HG03060 (cell line): ENCODE results near the gene DNAH17.

Experiments used
- ATAC-seq: cut with Tn5 transposase; IDR thresholded peaks from one replicate; pipeline ENCODE4 v1.9.1; 2021; ENCODE audit warnings: low read depth, moderate number of reproducible peaks; ENCODE audit not compliant: unreplicated experiment

The DNAH17 gene

DNA sequence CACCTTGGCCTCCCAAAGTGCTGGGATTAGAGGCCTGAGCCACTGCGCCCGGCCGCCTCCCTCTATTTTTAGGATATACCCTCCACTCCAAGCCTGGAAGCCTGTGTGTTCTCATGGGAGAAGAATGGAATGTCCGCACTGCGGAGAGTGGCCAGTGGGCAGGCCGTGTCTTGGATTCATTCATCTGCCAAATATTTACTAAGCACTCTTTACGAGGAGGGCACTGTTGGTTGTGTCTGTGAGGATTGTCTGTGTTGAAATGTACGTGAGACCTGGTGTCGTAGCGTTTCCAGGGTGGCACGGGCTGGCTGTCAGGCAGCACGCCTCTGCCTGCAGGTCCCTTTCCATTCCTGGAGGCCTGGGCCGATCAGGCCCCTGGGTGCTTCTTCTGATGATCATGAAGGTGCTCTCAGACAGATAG, 179.5 kb downstream of the DNAH17 start:
- ATAC-seq = no peak

DNA sequence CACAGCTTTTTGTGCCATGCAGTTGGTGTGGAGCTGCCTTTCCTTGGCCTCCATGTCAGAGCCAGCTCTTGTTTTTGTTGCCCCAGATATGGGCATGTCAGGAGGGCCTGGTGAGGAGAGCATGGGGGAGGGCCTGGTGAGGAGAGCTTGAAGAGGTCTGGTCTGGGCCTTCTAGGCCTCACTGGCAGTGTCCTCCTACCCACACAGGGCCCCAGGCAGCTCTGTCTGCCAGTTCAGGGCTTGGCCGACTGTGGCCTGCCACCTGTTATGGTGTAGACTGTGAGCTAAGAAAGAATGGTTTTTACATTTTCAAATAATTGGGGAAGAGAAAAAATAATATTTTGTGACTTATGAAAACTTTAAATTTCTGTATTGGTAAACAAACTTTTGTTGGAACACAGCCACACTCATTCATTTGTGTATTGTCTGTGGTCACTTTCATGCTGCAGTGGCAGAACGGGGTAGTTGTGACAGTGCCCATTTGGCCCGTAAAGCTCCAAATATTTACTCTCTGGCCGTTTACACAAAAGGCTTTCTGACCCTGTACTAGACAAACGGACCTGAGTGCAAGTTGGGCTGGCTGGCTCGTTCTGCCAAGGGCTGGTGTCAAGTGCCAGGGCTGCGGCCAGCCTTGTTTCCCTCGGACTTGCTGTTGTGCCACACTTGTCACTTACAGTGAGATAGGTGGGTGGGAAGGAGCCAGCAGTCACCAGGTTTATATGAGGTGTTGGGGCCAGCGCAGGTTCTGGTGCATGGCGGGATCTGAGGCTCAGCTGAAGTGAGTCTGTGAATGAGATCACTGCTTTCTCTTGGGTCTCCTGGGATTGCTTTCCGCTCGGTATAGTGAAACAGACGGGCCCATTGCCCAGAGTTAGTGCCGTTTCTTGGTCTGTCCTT, 180.5 kb downstream of the DNAH17 start:
- ATAC-seq = no peak

DNA sequence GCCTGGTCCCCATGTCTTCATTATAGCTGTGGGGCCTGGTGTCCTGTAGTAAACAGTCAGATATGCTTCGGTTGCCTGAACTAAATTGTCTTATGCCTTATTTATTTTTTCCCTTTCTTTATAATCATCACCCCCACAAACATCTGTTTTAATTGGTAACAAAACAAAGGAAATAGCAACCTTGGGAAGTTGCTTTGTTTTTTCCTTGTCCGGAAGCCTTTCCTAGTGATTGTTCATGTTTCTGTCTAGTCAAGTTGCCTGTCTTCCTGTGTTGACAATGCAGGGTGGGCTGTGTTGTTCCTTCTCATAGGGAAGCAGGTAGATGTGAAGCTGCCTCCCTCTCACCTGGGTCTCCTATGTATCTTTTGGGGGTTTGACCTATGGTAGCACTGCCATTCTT, 182.0 kb downstream of the DNAH17 start:
- no peak for ATAC-seq

DNA sequence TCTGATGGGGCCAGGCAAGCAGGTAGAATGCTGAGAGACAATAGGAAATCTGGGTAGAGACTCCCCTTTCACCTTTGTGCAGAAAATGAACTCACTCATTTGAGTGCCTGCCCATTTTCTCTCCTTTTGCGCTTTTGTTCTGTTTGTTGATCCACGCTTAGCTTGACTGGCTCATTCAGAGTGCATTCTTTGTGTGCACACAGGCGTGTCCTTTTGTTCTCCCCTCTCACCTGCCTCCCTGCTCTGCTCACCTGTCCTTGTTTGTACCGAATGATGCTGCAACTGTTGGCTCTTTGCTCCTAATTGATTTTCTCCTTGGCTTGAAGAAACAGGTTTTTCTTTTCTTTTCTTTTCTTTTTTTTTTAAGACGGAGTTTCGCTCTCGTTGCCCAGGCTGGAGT, 183.0 kb downstream of the DNAH17 start:
- no peak for ATAC-seq

DNA sequence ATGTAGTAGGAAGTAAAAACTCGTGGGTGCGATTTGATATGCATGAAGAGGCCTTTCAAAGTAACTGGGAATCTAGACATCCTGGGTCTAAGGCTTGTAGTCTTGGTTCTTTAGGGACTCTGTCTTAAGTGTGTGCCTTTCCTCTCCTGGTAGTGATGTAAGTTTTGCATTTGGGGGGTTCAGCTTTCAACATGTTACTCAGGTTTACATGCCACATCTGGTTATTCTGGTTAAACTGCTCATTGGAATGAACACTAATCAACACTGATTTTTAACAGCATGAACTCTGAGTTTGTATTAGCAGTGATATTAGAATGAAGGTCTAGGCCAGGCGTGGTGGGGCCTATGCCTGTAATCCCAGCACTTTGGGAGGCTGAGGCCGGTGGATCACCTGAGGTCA, 183.6 kb downstream of the DNAH17 start:
- ATAC-seq = no peak

DNA sequence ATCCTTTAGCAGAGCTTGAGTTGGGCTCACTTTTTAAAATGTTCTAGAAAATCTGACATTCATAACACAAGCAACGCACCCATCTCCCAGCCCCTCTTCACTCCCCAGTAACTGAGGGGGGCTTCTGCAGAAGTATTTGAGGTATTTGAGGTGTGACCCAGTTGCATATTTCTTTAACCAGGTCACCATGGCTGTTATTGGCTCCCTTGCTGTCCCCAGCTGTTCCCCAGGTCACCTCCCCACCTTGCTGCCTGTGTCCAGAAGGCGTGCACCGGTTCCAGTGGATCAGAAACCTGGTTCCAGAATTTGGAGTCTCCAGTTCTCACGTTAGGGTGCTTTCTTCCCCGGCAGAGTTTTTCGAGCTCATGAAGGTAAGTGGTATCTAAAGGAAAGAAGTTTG, 184.9 kb downstream of the DNAH17 start:
- no peak for ATAC-seq

DNA sequence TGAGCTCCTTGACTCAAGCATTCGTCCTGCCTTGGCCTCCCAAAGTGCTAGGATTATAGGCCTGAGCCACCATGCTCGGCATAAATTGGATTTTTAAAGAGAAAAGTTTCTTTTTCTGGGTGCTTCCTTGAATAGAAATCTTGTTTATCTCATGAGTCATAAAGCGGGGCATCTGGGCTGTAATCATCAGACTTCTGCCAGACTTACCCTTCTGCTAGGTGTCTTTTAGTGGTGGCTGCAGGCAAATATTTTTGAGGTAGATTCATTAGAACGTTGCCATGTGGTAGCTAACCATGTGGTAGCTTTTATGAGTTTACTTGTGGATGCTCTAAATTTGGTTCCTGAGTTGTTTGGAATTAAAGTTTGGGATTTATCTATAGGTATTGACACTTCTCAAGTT, 185.4 kb downstream of the DNAH17 start:
- no peak for ATAC-seq

DNA sequence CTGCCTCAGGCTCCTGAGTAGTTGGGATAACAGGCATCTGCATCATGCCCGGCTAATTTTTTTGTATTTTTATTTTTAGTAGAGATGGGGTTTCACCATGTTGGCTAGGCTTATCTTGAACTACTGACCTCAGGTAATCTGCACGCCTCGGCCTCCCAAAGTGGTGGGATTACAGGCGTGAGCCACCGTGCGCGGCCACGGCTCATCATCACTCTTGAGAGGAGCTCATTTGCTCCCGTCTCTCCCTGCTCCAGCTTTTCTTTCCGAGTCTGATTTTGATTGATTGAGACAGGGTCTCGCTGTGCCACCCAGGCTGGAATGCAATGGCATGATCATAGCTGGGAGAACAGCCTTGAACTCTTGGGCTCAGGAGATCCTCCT, 186.2 kb downstream of the DNAH17 start:
- ATAC-seq = no peak

DNA sequence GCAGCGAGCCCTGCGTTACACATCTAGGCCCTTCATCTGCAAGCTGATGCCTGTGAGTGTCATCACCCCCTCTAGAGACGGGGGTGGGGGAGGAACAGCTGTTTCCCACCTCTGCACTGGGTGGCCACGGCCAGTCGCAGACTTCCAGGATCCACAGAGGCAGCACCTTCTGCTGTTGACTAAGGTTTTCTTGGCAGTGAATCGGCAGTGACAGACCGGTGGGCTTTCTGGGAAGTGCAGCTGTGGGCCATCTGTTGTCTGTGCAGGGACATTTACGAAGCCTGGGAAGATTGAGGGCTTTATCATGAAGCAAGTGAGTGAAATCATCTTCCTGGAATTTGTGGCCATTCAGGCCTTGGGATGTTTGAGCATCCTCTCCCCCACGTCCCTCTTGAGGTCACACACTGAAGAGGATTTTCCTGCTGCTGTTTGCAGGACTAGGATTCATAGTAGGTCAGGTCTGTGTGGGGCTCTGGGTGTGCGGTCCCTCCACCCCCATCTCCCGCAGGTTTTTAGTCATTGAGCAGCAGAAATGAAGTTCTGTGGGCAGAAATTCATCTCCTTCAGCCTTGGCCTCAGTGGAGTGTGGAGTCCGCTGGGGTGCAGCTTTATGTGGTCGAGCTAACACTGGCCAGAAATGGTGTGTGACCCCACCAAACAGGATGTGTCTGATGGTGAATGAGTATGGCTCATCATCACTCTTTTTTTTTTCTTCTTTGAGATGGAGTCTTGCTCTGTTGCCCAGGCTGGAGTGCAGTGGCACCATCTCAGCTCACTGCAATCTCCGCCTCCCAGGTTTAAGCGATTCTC, 186.8 kb downstream of the DNAH17 start:
- ATAC-seq = no peak

DNA sequence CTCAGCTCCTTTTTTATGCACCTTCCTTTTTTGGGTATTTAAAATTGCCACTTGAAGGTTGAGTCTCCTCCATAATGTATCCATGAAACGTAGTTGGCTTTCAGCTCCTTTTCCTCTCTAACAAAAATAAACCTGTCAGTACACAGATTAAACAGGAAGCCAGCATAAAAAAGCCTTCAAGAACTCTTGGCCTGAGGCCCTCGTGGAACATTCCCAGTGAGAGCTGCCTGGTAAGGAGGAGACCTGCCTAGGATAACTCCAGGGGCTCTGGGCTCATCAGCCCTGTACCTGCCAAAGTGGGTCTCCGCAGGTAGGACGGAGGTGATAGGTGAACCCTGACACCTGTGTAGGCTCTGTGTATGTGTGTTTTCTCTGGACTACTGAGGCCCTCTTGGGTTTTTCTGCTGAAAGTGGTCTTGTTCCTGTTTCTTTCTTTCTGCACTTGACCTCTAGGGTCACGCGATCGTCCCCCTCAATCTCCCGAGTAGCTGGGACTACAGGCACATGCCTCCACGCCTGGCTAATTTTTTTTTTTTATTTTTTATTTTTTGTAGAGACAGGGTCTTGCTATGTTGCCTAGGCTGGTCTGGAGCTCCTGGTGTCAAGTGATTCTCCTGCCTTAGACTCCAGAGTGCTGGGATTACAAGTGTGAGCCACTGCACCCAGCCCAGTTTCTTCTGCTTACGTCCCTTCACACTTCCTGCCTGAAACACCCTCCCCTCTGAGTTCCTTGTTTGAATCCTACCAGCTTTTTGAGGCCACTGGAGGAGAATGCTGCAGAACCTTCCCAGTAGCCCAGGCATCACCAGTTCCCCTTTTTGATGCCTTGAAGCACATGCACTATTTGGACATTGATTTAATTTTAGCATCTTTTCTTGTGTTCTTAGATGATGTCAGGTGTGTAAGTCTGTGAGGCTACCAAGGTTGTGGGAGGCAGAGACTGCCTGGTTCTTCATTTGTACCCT, 188.9 kb downstream of the DNAH17 start:
- no peak for ATAC-seq

DNA sequence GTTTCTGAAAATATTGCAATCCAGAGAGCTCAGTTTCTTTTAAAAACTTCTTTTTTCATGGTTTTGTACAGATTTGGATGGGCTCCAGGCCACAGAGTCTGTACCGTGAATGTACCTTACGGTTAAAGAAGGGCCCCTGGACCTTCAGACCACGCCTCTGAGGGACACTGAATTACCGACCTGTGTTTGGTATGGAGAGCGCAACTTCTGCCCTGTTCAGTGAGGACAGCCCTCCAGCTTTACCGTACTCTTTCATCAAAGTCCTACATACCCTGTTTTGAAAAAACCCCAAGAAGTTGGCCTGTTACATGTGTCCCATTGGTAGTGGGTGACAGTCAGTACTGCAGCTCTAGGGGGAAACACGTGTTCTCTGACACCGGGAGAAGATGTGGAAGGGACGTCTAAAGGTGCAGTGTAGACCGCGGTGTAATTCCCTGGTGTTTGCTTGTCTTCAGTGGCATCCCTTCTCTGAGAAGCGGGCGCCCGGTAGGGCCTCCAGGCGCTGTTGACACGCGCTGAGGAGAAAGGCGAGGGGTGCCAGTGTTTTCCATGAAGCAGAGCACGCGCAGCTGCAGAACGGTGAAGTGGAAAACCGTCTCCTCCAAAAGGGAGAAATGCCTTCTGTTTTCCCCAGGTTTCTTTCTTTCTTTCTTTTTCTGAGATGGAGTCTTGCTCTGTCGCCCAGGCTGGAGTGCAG, 192.6 kb downstream of the DNAH17 start:
- no peak for ATAC-seq

DNA sequence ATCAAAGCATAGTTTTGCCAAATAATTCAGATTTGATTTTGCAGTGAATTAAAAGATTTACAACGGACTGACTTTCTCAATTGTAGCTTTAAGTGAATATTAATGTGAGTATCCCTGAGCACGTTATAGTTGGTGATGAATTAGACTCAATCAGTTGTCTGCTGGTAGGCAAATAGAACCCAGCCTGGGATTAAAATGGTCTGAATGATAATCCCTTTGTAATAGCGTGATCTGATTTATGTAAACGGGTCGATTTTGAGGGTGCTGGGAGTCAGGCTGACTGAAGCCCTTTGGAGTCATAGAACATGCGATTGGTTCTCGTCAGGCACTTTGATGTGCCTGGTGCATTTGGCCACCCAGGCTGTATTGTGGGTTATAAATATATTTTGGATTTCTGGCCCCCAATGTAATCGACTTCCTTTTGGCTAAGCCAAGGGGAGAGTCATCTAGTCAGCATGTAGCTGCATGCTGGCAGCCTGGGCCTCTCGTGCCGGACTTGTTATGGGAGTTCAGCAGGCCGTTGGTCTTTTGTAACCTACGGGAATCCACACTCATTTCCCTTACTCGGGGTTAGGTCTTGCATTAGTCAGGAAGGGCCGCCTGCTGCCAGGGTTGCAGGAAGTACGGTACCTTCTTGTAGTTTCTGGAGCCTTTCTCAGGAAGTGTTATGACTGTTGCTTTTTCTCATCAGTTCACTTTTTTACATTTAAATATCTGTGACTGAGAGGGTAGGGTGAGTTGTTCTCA, 193.3 kb downstream of the DNAH17 start:
- ATAC-seq = no peak

DNA sequence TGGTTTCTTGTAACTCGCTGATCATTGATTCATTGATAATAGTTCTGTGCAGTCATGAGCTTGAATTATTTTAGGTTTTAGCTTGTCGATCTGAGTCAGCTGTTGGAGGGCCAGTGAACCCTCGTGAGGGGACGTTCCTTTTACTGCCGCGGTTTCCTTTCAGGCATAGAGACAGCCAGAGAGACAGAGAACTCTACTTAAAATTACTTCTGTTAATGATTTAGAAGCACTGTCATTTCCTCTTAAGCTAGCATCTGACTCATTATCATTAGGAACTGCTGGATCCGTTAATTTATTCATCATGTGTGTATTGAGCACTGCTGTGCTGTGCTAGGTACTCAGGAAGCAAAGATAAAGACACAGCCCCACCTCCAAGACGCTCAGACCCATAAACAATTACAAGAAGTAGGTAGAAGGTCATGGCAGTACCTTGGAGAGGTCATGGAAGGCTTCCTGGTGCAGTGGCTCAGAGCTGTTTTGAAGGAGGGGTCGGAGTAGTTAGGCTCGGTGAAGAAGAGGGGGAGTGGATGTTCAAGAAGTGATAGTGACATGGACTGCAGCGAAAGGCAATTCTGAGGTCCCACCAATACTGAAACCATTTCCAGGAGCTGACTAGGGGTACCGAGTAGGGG, 195.5 kb downstream of the DNAH17 start:
- no peak for ATAC-seq

DNA sequence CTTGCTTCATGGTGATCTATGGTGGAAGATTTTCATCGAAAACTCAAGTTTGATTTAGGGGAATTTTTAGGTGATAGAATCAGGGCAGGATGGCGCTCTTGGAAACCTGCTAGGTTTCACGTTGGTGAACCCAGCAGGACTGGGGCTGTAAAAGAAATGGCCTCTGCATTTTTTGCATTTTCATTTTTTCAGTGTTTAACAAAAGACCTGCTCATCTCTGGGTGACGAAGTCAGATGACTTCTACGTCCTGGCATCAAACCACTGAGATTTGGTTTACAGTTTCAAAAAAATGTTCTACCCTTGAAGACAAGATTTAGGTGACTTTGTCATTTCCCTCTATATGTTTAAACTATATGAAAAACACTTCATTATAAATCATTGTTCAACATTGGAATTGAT, 196.8 kb downstream of the DNAH17 start:
- no peak for ATAC-seq

DNA sequence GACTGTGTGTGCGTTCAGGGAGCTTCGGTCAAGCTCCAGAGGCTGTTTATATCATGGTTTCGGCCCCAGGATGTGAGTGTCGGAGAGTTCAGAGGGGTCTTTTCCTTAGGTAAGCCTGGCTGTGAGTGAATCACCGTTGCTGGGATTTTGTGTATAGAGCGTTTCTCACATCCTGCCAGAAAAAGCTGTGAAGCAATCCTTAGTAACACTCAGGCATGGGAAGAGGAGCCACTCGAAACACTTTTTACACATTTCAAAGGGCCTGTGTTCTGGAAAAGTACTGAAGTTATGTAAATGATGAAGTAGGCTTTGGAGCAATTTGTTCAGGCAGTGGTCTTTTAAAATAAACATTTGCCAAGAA, 198.1 kb downstream of the DNAH17 start:
- ATAC-seq = no peak

DNA sequence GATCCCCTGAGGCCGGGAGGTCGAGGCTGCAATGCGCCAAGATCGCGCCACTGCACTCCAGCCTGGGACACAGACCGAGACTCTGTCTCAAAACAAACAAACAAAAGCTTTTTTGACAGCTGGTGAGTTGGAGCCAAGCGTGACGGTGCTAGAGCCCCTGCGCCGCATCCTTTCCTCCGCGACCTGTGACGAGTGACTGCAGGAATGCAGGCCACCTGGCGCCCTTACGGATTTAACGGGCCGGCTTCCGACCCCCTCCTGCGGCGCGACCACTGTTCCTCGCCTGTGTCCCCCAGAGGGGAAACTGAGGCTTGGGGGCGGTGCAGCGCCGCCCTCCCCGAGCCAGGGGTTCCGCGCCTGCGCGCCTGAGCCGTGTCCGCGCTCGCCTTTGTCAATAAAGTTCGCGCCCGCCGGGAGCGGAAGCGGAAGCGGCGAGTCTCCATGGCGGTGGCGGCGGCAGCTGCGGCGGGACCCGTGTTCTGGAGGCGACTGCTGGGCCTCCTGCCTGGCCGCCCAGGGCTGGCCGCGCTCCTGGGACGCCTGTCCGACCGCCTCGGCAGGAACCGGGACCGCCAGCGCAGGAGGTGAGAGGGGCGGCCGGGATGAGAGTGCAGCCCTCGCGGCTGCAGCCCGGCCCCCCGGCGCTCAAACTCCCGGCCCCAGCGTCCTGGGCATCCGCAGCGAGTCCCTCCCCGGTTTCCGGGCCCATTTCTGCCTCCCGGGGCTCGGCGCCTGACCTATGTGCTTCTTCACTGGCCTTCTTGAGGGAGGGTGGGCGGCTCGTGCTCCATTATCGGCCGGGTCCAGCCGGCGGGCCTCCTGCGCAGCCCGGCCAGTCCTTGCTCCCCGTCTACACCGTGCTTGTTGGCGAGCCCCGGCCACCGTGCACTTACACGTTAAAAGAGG, 198.7 kb downstream of the DNAH17 start, which contains the start of gene PGS1:
PGS1 (plus strand) TSS at position 425 of the 906 bp plus-strand sequence; CDS start at position 442, 17 bp downstream.
- ATAC-seq = no peak

DNA sequence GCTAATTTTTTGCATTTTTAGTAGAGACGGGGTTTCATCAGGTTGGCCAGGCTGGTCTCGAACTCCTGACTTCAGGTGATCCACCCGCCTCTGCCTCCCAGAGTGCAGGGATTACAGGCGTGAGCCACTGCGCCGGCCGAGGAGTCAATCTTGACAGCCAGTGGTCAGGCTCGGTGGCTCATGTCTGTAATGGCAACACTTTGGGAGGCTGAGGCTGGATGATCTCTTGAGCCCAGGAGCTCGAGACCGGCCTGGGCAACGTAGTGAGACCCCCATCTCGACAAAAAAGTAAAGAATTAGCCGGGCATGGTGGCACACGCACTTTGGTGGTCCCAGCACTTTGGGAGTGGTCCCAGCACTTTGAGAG, 199.4 kb downstream of the DNAH17 start:
- ATAC-seq = no peak

DNA sequence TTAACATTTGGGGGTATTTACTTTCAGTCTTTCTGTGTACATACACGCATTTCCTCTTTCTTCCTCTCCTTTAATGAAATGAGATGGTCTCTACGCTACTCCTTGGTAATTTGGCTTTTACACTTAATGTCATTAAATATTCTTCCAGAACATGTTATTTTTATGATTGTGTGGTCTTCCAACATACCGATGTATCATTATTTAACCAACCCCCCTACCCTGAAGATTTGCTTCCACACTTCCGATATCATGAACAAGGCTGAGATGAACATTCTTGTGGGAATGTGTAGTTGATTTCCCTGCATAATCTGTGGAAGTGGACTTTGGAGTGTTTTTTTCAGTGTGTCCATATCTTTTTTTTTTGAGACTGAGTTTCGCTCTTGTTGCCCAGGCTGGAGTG, 201.0 kb downstream of the DNAH17 start:
- ATAC-seq = no peak
